Activated CD8-positive, alpha-beta memory T cell treated with anti-CD3 and anti-CD28 coated beads, Interleukin-2, amount 50 U/mL, for 24 hours (primary cell): ENCODE results near the gene RNU6-9.

Experiments used
- DNase-seq: peaks from one replicate; pipeline ENCODE4 v3.0.0-alpha.2; 2020; ENCODE audit errors: extremely low read depth

RNU6-9 gene

GRCh38 chr19:898663-899062 lies 5.4 kb downstream of the RNU6-9 start:
- DNase-seq: no peak

- DNase-seq: no peak
These were observed 6.2 kb downstream of the RNU6-9 start for GRCh38 chr19:899336-900042.

GRCh38 chr19:900043-900301 lies 6.7 kb downstream of the RNU6-9 start:
- no peak for DNase-seq

- DNase-seq: no peak
These were observed 7.2 kb downstream of the RNU6-9 start for GRCh38 chr19:900302-901111.

GRCh38 chr19:901216-902092 lies 8.2 kb downstream of the RNU6-9 start:
- DNase-seq: no peak

GRCh38 chr19:902093-902370 lies 8.7 kb downstream of the RNU6-9 start:
- DNase-seq: no peak

GRCh38 chr19:902446-903226 lies 9.4 kb downstream of the RNU6-9 start:
- DNase-seq: no peak

GRCh38 chr19:903266-903797 lies 10.0 kb downstream of the RNU6-9 start:
- no peak for DNase-seq

- DNase-seq: no peak
These were observed 11.3 kb downstream of the RNU6-9 start for GRCh38 chr19:904545-904944.

GRCh38 chr19:906480-906879 lies 13.2 kb downstream of the RNU6-9 start:
- DNase-seq: no peak

- no peak for DNase-seq
These were observed 14.0 kb downstream of the RNU6-9 start for GRCh38 chr19:907183-907853.

GRCh38 chr19:911197-912033 lies 18.1 kb downstream of the RNU6-9 start:
- DNase-seq: no peak

- no peak for DNase-seq
These were observed 19.1 kb downstream of the RNU6-9 start for GRCh38 chr19:912181-913079.

GRCh38 chr19:913080-913748 lies 19.9 kb downstream of the RNU6-9 start, which contains the start of gene R3HDM4:
Gene R3HDM4 (minus strand): TSS chr19:913219. CDS start chr19:913157, 62 bp downstream.
- DNase-seq: no peak

GRCh38 chr19:916645-917322 lies 23.5 kb downstream of the RNU6-9 start:
- DNase-seq: no peak

GRCh38 chr19:917323-918151 lies 24.3 kb downstream of the RNU6-9 start, which contains the start of gene KISS1R:
Gene KISS1R (plus strand): TSS chr19:917333. CDS start chr19:917503, 170 bp downstream.
- no peak for DNase-seq

GRCh38 chr19:918152-918437 lies 24.8 kb downstream of the RNU6-9 start:
- DNase-seq: no peak
